IPS-NIHi11 (cell line): ENCODE results near the gene DIS3L2.

ENCODE experiments used
- DNase-seq: peaks from one replicate; pipeline ENCODE4 v3.0.0; 2012; ENCODE audit warnings: mixed read lengths, low spot score

The DIS3L2 gene

GRCh38 chr2:232184346-232184745 is 222.8 kb downstream of the DIS3L2 start:
- DNase-seq, result no peak

DNA sequence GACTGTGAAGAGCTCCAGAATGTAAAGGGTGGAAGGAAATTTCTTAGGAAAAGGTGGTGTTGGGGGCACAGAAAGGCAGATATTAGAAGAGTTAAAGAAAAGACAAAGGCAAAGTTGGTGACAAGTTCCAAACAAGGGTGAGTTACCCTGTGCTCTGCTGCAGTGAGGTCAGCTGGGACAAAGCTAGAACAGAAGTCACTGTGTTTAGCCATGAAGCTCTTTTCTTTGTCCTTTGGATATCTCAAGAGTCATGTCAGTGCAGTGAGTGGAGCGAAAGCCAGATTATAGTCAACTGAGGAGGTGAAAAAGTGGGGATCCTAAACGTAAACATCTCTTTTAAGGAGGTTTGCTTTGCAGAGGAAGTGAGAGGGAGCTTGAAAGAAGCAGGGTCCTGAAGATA is 229.3 kb downstream of the DIS3L2 start:
- no peak for DNase-seq

- no peak for DNase-seq
These were observed 234.0 kb downstream of the DIS3L2 start for GRCh38 chr2:232195487-232195886.

DNA sequence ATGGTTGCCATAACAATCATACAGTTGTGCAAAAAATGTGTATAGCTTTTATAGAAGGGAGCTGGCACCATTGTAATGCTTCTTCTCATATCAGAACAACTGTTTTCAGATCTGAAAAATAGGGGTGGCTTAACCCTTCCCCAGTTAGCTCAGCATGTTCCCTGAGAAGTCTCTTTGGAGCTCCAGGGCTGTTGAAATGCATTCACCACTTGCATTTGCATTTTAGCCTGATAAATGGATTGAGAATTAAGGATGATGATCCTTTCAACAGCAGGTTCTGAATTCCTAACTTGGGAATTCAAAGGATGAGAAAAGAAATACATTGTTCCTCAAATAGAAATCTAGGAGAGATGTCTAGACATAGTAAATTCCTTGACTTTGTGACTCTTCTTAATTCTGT is 235.3 kb downstream of the DIS3L2 start:
- no peak for DNase-seq

DNA sequence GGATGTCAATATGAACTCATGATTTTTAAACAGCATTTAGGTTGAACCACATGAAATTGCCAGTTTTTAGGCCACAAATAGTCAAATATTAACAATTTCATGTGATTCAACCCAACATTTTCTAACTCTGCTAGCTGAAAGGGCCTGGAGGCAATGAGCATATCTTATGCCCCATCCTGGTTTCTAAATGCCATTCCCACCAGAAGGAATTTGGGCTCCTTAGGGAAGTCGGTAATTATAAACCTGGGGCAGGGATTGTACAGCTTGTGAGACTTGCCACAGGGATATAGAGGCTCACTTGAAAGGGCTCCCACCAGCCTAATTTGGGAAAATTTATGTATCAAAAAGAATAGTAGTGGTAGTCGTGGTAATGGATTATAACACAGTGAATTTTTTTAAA is 238.7 kb downstream of the DIS3L2 start:
- DNase-seq, result no peak

- DNase-seq, result no peak
These were observed 241.8 kb downstream of the DIS3L2 start for GRCh38 chr2:232203166-232203891.

DNA sequence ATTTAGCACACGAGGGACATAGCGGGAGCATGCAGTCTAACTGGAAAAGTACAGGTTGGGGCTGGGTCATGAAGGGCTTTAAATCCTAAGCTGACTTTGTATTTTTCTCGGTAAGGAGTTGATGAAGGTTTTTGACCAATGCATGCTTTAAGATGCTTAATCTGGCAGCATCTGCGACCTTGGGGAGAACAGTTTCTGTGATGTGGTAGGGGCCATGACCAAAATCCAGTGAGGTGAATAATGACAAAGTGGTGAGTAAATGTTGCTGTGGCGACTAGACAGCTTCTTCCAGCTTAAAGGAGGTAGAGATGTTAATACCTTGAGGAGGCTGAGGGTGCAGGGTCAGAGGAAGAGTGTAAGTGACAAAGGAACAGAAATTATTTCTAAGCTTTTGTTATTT is 242.4 kb downstream of the DIS3L2 start:
- no peak for DNase-seq

DNA sequence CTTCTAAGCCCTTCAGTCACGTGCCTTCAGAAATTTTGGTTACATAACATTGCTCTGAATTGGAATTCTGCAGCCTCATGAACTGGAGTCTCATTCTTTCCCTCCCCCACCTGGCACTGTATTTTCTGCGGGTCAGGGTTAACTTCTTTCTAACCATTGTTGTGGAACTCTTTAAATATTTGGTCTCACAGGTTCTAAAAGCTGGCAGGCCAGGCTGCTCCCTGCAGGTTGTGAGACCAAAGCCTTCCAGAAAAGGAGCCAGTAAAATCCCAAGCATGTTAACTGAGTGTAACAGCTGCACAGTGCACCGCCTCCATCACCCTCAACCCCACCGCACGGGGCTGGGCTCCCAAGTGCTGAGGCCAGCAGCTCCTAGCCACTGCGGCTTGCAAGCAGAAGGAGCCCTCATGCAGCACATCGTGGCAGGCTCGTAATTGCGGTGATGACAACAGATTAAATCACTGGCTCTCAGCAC is 243.0 kb downstream of the DIS3L2 start:
- DNase-seq, result no peak

DNA sequence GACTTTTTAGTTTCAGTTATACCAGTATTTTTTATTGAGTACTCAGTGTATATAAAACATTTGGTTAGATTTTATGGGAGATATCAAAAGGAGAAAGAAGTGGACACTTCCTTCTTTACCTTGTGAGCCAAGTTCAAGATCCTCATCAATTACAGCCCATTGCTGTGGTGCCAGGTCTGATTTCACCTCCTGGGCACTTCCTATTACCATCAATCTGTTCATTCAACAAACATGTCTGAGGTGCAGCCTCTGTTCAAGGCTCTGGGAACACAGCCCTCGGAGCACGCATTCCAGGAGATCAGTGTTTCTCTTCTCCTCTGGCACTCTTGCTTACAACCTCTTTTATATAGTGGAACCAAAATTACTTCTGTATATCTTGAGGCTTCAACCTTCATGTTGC is 245.7 kb downstream of the DIS3L2 start:
- no peak for DNase-seq

DNA sequence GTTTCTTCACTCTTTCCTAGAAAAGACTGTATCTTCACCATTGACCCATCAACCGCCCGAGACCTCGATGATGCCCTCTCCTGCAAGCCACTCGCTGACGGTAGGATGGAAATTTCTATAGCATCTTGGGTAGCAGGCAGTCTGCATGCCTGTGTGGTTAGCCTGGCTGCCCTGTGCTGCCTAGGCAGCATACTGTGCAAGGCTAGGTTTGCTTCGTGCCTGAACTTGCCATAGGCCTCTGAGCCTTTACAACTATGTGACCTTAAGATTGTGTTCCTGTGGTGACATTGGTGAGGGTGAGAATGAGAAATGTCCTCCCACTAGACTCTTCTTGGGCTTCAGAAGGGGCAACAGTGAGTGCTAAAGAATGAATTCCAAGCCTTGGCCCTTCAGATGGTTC is 248.8 kb downstream of the DIS3L2 start:
- DNase-seq, result no peak

DNA sequence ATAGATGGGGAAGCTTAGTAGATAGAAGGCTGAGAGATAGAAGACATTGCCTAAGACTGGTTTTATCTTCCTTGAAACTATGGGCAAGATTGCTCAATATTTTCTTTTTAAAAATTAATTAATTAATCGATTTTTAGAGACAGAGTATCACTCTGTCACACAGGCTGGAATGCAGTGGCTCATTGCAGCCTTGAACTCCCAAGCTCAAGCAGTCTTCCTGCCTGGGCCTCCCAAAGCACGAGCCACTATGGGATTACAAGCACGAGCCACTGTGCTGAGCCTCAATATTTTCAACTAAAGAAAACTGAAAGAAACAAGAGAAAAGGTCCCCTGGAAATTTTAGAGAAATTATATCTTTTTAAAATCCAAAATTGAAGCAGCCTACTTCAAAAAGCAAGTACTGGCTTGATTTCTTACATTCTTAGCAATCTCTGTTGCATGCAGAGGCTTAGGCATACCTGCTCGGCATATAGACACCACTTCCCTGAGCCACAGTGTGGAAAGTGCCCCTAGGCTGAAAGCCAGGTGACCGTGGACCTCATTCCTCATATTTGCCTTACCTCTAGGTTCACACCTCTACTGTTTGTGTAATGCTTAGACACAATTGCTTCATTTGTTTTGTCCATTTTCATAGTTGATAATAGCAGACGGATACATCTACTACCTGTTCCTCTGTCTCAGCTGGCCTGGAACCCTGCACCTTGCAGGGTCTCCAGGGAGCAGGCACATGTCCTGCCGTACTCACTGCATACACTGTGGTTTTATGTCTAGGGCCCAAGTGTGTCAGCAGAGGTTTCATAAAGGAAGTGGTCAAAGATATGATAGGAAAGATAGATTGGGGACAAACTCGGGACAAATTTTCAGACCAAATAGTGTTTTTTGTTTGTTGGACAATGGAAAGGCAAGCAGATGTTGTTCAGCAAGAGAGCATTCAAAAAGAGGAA is 250.5 kb downstream of the DIS3L2 start:
- no peak for DNase-seq

- DNase-seq, result no peak
These were observed 251.7 kb downstream of the DIS3L2 start for GRCh38 chr2:232213176-232213575.

GRCh38 chr2:232214053-232214452 is 252.5 kb downstream of the DIS3L2 start:
- DNase-seq, result no peak

GRCh38 chr2:232216028-232216427 is 254.5 kb downstream of the DIS3L2 start:
- DNase-seq, result no peak

DNA sequence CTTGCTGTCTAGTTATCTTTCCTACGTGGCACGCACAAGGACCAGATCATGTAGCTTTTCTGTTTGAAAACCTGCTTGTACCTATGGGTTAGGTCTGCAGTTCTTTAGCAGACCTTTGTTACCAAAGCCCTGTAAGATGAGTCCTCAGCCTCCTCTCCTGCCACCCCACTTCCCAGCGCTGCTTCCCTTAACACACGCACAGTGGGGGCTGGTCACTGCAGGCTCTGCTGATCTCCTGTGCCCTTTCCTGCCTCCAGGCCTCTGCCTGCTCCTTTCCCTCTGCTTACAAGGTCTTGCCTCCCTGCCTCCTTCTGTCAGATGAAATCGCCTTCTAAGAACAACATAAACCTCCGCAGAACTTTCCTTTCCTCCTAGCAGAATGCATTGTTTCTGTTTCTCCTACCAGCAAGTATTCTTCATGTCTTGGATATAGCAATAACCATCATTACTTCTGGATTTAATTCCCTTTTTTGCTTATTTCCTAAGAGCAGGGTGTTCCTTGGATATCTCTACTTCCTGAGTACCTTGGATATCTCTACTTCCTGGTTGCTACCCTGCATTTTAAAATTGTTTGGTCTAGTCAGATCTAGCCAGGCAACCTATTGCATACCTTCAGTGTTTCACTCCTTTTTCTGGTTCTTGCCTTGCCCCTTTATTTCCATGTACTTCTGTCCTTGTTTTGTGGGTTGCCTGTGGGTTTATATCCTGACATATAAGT is 257.4 kb downstream of the DIS3L2 start:
- no peak for DNase-seq

GRCh38 chr2:232219496-232219870 is 258.0 kb downstream of the DIS3L2 start:
- no peak for DNase-seq

GRCh38 chr2:232219932-232220331 is 258.4 kb downstream of the DIS3L2 start:
- no peak for DNase-seq

DNA sequence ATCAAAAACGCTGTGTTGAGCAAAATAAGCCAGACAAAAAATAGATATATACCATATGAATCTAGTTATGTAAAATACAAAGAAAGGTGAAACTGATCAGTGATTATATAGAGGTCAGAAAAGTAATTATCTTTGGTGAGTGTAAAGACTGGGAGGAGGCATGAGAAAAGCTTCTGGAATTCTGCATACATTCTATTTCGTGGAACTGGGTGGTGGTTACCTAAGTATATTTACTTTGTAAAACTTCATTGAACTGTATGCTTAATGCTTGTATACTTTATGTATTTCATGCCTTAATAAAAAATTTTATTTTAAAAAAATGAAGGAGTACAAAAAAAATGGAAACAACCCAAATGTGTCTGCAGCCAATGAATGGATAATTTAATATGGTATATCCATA is 263.9 kb downstream of the DIS3L2 start:
- no peak for DNase-seq

DNA sequence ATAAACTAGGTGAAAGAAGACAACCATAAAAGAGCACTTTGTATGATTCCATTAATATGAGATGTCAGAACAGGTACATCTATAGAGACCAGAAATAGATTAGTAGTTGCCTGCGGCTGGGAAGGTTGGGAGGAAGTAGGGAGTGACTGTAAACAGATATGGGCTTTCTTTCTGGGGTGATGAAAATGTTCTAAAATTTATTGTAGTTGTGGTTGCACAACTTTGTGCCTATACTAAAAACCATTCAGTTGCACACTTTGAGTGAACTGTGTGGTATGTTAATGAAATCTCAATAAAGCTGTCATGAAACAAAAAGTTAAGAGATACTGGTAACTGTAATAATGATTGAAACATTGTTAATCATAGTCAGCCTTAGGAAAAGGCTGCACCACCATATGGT is 264.4 kb downstream of the DIS3L2 start:
- no peak for DNase-seq

- no peak for DNase-seq
These were observed 266.8 kb downstream of the DIS3L2 start for GRCh38 chr2:232228332-232228731.

DNA sequence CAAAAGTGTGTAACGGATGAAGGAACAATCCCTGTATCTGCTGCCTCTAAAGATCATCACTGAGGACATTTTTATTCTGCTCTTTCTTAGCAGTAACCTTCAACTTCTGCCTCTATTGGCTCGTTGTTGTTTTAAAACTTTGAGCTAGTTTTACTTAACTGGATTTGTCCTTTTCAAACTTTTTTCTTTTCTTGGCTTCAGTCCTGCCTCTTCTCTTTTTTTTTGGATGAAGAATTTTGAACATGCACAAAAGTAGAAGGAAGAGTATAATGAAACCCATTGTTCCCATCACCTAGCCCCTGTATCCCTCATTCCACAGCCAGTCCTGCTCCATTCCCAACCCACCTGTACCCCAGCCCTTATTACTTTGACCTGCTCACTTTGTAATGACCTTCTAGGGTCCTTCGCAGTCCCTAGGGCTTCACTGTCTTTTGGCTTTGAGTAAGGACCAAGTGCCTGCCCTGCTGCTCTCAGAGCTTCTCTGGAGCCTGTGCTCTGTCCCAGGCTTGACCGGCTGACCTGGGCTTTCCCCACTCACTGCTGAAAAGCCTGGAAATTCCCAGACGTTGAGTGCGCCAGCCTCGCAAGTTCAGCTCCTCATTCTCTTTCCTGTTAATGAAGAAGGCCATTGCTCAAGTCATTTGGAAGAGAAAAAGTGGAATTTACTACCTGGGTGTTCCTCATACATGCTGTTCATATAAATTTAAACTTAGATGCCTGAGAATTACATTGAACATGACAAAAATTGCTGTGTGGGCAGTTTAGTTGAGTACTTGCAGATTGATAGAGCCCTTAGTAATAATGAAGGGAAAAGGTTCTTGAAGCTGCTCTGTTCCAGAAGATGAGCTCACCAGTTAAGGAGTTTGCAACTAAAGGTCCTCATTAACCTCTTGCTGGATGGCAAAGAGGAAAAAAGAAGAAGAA is 267.7 kb downstream of the DIS3L2 start:
- DNase-seq, result no peak

DNA sequence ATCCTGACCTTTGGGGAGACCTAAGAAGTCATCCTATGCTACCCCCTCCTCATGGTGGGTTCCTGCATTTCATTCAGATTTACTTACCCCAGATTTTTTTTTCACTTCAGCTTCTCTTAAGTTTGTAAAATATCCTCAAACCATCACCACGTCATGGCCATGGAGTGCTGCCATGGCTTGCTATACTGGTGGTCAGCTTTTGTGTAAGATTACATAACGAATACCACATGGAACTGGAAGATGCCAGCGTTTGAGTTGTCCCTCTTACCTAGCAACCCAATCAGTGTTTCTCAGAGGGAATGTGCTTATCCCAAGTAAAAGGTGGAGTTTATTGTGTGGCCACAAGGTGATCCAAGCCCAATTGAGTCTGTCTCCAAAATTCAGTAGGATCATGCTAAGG is 268.4 kb downstream of the DIS3L2 start:
- DNase-seq, result no peak
